ENCODE measurements around the gene OR51B4.

Gene OR51B4

GRCh38 chr11:5274395-5274794, 27.4 kb downstream of the OR51B4 start:
- H3F3A ChIP-seq (ENCODE audit: low read depth), result no peaks in the 10 kb centered on the region
- no peaks in the 10 kb centered on the region for H3K27me3 ChIP-seq (ENCODE audit: insufficient read depth, low read length, poor library complexity, severe bottlenecking)

GRCh38 chr11:5272395-5273017, 29.2 kb downstream of the OR51B4 start:
- Histone ChIP-seq H3K9ac (ENCODE audit: low read depth, low read length, poor library complexity, severe bottlenecking) (no peak overlapping the region), H4K20me1 (ENCODE audit: insufficient read depth, low read length, poor library complexity, severe bottlenecking) (no peaks in the 10 kb centered on the region), H3K27me3 (ENCODE audit: insufficient read depth, low read length, poor library complexity, severe bottlenecking) (no peaks in the 10 kb centered on the region), H3K9me2 (replicated peaks; ENCODE audit: low read depth, low read length) (no peaks in the 10 kb centered on the region), H3K4me2 (ENCODE audit: low read depth, low read length, poor library complexity, severe bottlenecking) (no peak overlapping the region), H3K9me3 (ENCODE audit: insufficient read depth, low read depth, low read length) (no peaks in the 10 kb centered on the region), H2AFZ (ENCODE audit: low read length) (no peak overlapping the region), H3K36me3 (ENCODE audit: insufficient read depth, low read length) (no peaks in the 10 kb centered on the region), H3K79me2 (ENCODE audit: insufficient read depth, low read length) (no peaks in the 10 kb centered on the region), H3K4me1 (ENCODE audit: insufficient read depth, low read length, poor library complexity, severe bottlenecking) (no peaks in the 10 kb centered on the region), H3F3A (ENCODE audit: low read depth) (no peaks in the 10 kb centered on the region), H3K4me3 (ENCODE audit: low read length, poor library complexity, severe bottlenecking) (no peak overlapping the region)
- TF ChIP-seq EZH2phosphoT487 (IDR thresholded peaks at IDR 0.05; ENCODE audit: borderline replicate concordance) (no peak), CTCF (conservative IDR thresholded peaks at IDR 0.05; ENCODE audit: low read length) (no peak)

More at GRCh38 chr11:5274395-5274794, 27.4 kb downstream of the OR51B4 start:
- H3K79me2 ChIP-seq (ENCODE audit: insufficient read depth, low read length), result no peaks in the 10 kb centered on the region
- no peaks in the 10 kb centered on the region for H3K36me3 ChIP-seq (ENCODE audit: insufficient read depth, low read length)
- H3K9me3 ChIP-seq (ENCODE audit: insufficient read depth, low read depth, low read length), result no peaks in the 10 kb centered on the region
- no peaks in the 10 kb centered on the region for H3K9me2 ChIP-seq (replicated peaks; ENCODE audit: low read depth, low read length)
- TF ChIP-seq EZH2phosphoT487 (IDR thresholded peaks at IDR 0.05; ENCODE audit: borderline replicate concordance), result no peak
- no peak for TF ChIP-seq CTCF (conservative IDR thresholded peaks at IDR 0.05; ENCODE audit: low read length)
- H4K20me1 ChIP-seq (ENCODE audit: insufficient read depth, low read length, poor library complexity, severe bottlenecking), result no peaks in the 10 kb centered on the region
- H3K9ac ChIP-seq (ENCODE audit: low read depth, low read length, poor library complexity, severe bottlenecking), result no peak overlapping the region
- H3K4me1 ChIP-seq (ENCODE audit: insufficient read depth, low read length, poor library complexity, severe bottlenecking), result no peaks in the 10 kb centered on the region
- no peak overlapping the region for H2AFZ ChIP-seq (ENCODE audit: low read length)
- no peak overlapping the region for H3K4me2 ChIP-seq (ENCODE audit: low read depth, low read length, poor library complexity, severe bottlenecking)
- H3K4me3 ChIP-seq (ENCODE audit: low read length, poor library complexity, severe bottlenecking), result no peak overlapping the region

- Histone ChIP-seq H3K4me2 (ENCODE audit: low read depth, low read length, poor library complexity, severe bottlenecking) (no peak within 1 kb of the TSS), H3K4me1 (ENCODE audit: insufficient read depth, low read length, poor library complexity, severe bottlenecking) (no peaks in the 10 kb centered on the region), H3K9me2 (replicated peaks; ENCODE audit: low read depth, low read length) (no peaks in the 10 kb centered on the region), H3F3A (ENCODE audit: low read depth) (no peaks in the 10 kb centered on the region), H3K4me3 (ENCODE audit: low read length, poor library complexity, severe bottlenecking) (no peak within 1 kb of the TSS), H4K20me1 (ENCODE audit: insufficient read depth, low read length, poor library complexity, severe bottlenecking) (no peaks in the 10 kb centered on the region), H2AFZ (ENCODE audit: low read length) (no peak within 1 kb of the TSS), H3K9me3 (ENCODE audit: insufficient read depth, low read depth, low read length) (no peaks in the 10 kb centered on the region), H3K27me3 (ENCODE audit: insufficient read depth, low read length, poor library complexity, severe bottlenecking) (no peaks in the 10 kb centered on the region), H3K36me3 (ENCODE audit: insufficient read depth, low read length) (no peaks in the 10 kb centered on the region), H3K9ac (ENCODE audit: low read depth, low read length, poor library complexity, severe bottlenecking) (no peak within 1 kb of the TSS), H3K79me2 (ENCODE audit: insufficient read depth, low read length) (no peaks in the 10 kb centered on the region)
- TF ChIP-seq EZH2phosphoT487 (IDR thresholded peaks at IDR 0.05; ENCODE audit: borderline replicate concordance), result no peak
- TF ChIP-seq CTCF (conservative IDR thresholded peaks at IDR 0.05; ENCODE audit: low read length), result no peak
Observed at GRCh38 chr11:5269715-5270147, 32.0 kb downstream of the OR51B4 start, which contains the start of gene HBE1. Gene HBE1, minus strand, starts transcription at chr11:5269945. Its CDS starts 55 bp downstream, at chr11:5269890.
